ENCODE results near the gene RCOR2.
A peak's percentile ranks its signal among the peaks of the same experiment; 100 is the strongest.
"Not testable (repeated sequence)": the region's sequence is repeated elsewhere in the genome, so short reads cannot be mapped to it uniquely, and the experiment has no call there.

RCOR2 gene

GRCh38 chr11:63876616-63877015 lies 40.3 kb downstream of the RCOR2 start:
- no peak for DNase-seq (ENCODE audit: low read depth)

GRCh38 chr11:63875506-63876065 lies 41.4 kb downstream of the RCOR2 start:
- DNase-seq (ENCODE audit: low read depth): no peak

- DNase-seq (ENCODE audit: low read depth): no peak
Measured at GRCh38 chr11:63874511-63874910, 42.5 kb downstream of the RCOR2 start.

GRCh38 chr11:63873311-63873710 lies 43.7 kb downstream of the RCOR2 start:
- DNase-seq (ENCODE audit: low read depth): no peak

- DNase-seq (ENCODE audit: low read depth): no peak
Measured at GRCh38 chr11:63872800-63873197, 44.2 kb downstream of the RCOR2 start.

GRCh38 chr11:63871962-63872799 lies 44.8 kb downstream of the RCOR2 start:
- DNase-seq (ENCODE audit: low read depth): peak; percentile 83

GRCh38 chr11:63870351-63871140 lies 46.4 kb downstream of the RCOR2 start:
- DNase-seq (ENCODE audit: low read depth): no peak

- no peak for DNase-seq (ENCODE audit: low read depth)
Measured at GRCh38 chr11:63869683-63870082, 47.3 kb downstream of the RCOR2 start.

GRCh38 chr11:63869171-63869591 lies 47.8 kb downstream of the RCOR2 start:
- no peak for DNase-seq (ENCODE audit: low read depth)

- DNase-seq (ENCODE audit: low read depth): no peak
Measured at GRCh38 chr11:63868399-63869064, 48.4 kb downstream of the RCOR2 start.

- no peak for DNase-seq (ENCODE audit: low read depth)
Measured at GRCh38 chr11:63867511-63867910, 49.5 kb downstream of the RCOR2 start.

- no peak for DNase-seq (ENCODE audit: low read depth)
Measured at GRCh38 chr11:63866211-63866610, 50.8 kb downstream of the RCOR2 start.

- DNase-seq (ENCODE audit: low read depth): not testable (repeated sequence)
Measured at GRCh38 chr11:63863620-63864019, 53.3 kb downstream of the RCOR2 start.

- no peak for DNase-seq (ENCODE audit: low read depth)
Measured at GRCh38 chr11:63862923-63863322, 54.0 kb downstream of the RCOR2 start.
